Astrocyte (in vitro differentiated cells and primary cell): ENCODE results near the gene TBCA. TPM values are rescaled to one million over a fixed set of nuclear protein-coding genes. Genes with fewer than 3 reads are reported as not detected.

ENCODE experiments used
- DNase-seq: peaks from one replicate; pipeline ENCODE4 v3.0.0-alpha.2; 2010; ENCODE audit warnings: low read depth
- FAIRE-seq: peaks from 2 replicates; lab custom pipeline; 2011; peaks lifted over from hg19 to GRCh38; lab: Jason Lieb, UNC
- H2AFZ ChIP-seq: 2 replicates; pipeline ENCODE4 v1.6.0; 2012; ENCODE audit warnings: low read depth, low read length, inconsistent platforms
- H3K27ac ChIP-seq: 2 replicates; pipeline ENCODE4 v1.5.1; 2011; ENCODE audit warnings: low read depth, low read length, inconsistent platforms
- H3K27me3 ChIP-seq: 2 replicates; pipeline ENCODE4 v1.6.0; 2011; ENCODE audit warnings: low read length, inconsistent platforms; ENCODE audit not compliant: insufficient read depth
- H3K36me3 ChIP-seq: 2 replicates; pipeline ENCODE4 v1.5.1; 2011; ENCODE audit warnings: low read length, inconsistent platforms; ENCODE audit not compliant: insufficient read depth
- H3K4me1 ChIP-seq: 2 replicates; pipeline ENCODE4 v1.5.1; 2011; ENCODE audit warnings: low read length, inconsistent platforms; ENCODE audit not compliant: insufficient read depth
- H3K4me2 ChIP-seq: 2 replicates; pipeline ENCODE4 v1.6.0; 2012; ENCODE audit warnings: low read length, inconsistent platforms
- H3K4me3 ChIP-seq: 2 replicates; pipeline ENCODE4 v1.5.1; 2011; ENCODE audit warnings: low read depth, mild to moderate bottlenecking, low read length, inconsistent platforms; ENCODE audit not compliant: insufficient read depth
- H3K79me2 ChIP-seq: 2 replicates; pipeline ENCODE4 v1.6.0; 2012; ENCODE audit warnings: mild to moderate bottlenecking, low read length, inconsistent platforms; ENCODE audit not compliant: insufficient read depth
- H3K9ac ChIP-seq: 2 replicates; pipeline ENCODE4 v1.6.0; 2012; ENCODE audit warnings: mild to moderate bottlenecking, low read length, inconsistent platforms
- H3K9me3 ChIP-seq: 2 replicates; pipeline ENCODE4 v1.5.1; 2012; ENCODE audit warnings: low read depth, mild to moderate bottlenecking, low read length, inconsistent platforms; ENCODE audit not compliant: insufficient read depth
- H4K20me1 ChIP-seq: 2 replicates; pipeline ENCODE4 v1.6.0; 2012; ENCODE audit warnings: low read length, inconsistent platforms; ENCODE audit not compliant: insufficient read depth
- H3K27ac Mint-ChIP-seq: one replicate; pipeline ENCODE4 v1.8.0; 2021; ENCODE audit warnings: mild to moderate bottlenecking, mixed read lengths; ENCODE audit not compliant: unreplicated experiment
- H3K27me3 Mint-ChIP-seq: one replicate; pipeline ENCODE4 v1.8.0; 2021; ENCODE audit warnings: low read depth, mixed read lengths; ENCODE audit not compliant: unreplicated experiment
- H3K36me3 Mint-ChIP-seq: one replicate; pipeline ENCODE4 v1.8.0; 2021; ENCODE audit warnings: low read depth, mixed read lengths; ENCODE audit not compliant: unreplicated experiment
- H3K4me1 Mint-ChIP-seq: one replicate; pipeline ENCODE4 v1.8.0; 2021; ENCODE audit warnings: low read depth, mixed read lengths; ENCODE audit not compliant: unreplicated experiment
- H3K4me3 Mint-ChIP-seq: one replicate; pipeline ENCODE4 v1.8.0; 2021; ENCODE audit warnings: mild to moderate bottlenecking, moderate library complexity, mixed read lengths; ENCODE audit not compliant: unreplicated experiment
- H3K9me3 Mint-ChIP-seq: one replicate; pipeline ENCODE4 v1.8.0; 2021; ENCODE audit warnings: mild to moderate bottlenecking, mixed read lengths; ENCODE audit not compliant: unreplicated experiment
- EZH2 ChIP-seq: IDR thresholded peaks from 2 replicates; pipeline ENCODE4 v1.6.1; 2012; ENCODE audit warnings: mild to moderate bottlenecking, low read length, inconsistent platforms; ENCODE audit not compliant: insufficient read depth
- total RNA-seq: library from RNA; stranded (reverse); gene quantifications from 2 replicates; pipeline ENCODE4 v1.2.1, GENCODE V29; 2021
- TF ChIP-seq, protein P1 (sequence below): IDR thresholded peaks from 2 replicates; pipeline ENCODE4 v1.5.1; 2011; ENCODE audit warnings: low read depth, mild to moderate bottlenecking, inconsistent platforms, low read length, moderate library complexity; ENCODE audit not compliant: insufficient read depth

TBCA gene
- total RNA-seq, 1 donor from 2014 or later: 207 TPM

DNA sequence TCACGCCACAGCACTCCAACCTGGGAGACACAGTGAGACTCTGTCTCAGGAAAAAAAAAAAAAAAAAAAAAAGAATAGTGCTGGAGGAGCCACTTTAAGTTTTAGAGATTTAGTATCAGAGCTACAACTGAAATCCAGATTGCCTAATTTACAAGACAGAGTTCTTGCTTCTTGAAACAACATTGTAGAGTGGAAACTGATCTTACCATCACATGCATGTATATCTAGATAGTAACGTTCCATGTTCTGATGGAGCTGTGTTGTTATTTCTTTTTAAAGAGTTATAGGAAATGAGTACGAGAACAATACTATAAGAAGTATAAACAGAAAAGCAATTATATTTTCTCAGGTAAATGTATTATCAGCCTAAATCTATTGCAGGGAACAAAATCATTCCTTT lies 48.9 kb downstream of the TBCA start:
- Histone ChIP-seq H3K79me2 (peaks cover 92% of the 10 kb centered on the region), H2AFZ (no peak overlapping the region), H3K9me3 (no peaks in the 10 kb centered on the region), H3K4me2 (no peak overlapping the region), H3K4me3 (no peak overlapping the region), H3K36me3 (no peaks in the 10 kb centered on the region), H3K4me1 (no peaks in the 10 kb centered on the region), H3K27ac (no peak overlapping the region), H3K9ac (no peak overlapping the region), H3K27me3 (no peaks in the 10 kb centered on the region), H4K20me1 (peaks cover 51% of the 10 kb centered on the region)
- Mint-ChIP-seq H3K4me3 (no peak overlapping the region), H3K9me3 (no peaks in the 10 kb centered on the region), H3K4me1 (no peaks in the 10 kb centered on the region), H3K27me3 (no peaks in the 10 kb centered on the region), H3K27ac (no peak overlapping the region), H3K36me3 (peaks cover 2% of the 10 kb centered on the region)
- DNase-seq (no peak), FAIRE-seq (no peak)
- TF ChIP-seq, protein P1, sequence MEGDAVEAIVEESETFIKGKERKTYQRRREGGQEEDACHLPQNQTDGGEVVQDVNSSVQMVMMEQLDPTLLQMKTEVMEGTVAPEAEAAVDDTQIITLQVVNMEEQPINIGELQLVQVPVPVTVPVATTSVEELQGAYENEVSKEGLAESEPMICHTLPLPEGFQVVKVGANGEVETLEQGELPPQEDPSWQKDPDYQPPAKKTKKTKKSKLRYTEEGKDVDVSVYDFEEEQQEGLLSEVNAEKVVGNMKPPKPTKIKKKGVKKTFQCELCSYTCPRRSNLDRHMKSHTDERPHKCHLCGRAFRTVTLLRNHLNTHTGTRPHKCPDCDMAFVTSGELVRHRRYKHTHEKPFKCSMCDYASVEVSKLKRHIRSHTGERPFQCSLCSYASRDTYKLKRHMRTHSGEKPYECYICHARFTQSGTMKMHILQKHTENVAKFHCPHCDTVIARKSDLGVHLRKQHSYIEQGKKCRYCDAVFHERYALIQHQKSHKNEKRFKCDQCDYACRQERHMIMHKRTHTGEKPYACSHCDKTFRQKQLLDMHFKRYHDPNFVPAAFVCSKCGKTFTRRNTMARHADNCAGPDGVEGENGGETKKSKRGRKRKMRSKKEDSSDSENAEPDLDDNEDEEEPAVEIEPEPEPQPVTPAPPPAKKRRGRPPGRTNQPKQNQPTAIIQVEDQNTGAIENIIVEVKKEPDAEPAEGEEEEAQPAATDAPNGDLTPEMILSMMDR: no peak
- no peak for TF ChIP-seq EZH2

DNA sequence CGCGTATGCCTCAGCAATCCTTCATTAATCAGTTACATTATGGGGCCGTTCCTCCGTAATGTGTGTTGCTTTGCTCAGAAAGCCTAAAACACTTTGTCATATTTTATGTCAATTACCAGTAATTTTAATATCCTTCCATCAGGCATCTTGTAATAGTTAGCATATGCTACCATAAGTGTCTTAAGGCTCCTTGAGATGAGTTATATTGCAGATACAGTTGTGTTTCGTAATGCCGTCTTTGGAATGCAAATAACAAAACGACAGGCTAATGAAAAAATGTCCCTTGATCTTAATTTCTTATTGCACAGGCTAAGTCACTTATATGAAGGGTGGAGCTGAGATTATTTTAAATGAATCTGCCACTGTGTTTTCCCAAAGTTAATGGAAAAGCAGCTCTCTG lies 50.5 kb downstream of the TBCA start:
- no peaks in the 10 kb centered on the region for H3K9me3 ChIP-seq
- Mint-ChIP-seq H3K4me3 (no peak overlapping the region), H3K9me3 (no peaks in the 10 kb centered on the region), H3K27me3 (no peaks in the 10 kb centered on the region), H3K36me3 (peaks cover 2% of the 10 kb centered on the region), H3K4me1 (no peaks in the 10 kb centered on the region), H3K27ac (no peak overlapping the region)
- H3K4me2 ChIP-seq: no peak overlapping the region
- TF ChIP-seq EZH2: no peak
- TF ChIP-seq, protein P1: no peak
- peaks cover 93% of the 10 kb centered on the region for H3K79me2 ChIP-seq
- H4K20me1 ChIP-seq: peaks cover 44% of the 10 kb centered on the region
- FAIRE-seq: no peak
- no peak overlapping the region for H2AFZ ChIP-seq
- no peak overlapping the region for H3K4me3 ChIP-seq
- no peak overlapping the region for H3K9ac ChIP-seq
- no peaks in the 10 kb centered on the region for H3K27me3 ChIP-seq
- no peaks in the 10 kb centered on the region for H3K36me3 ChIP-seq
- no peak for DNase-seq
- no peak overlapping the region for H3K27ac ChIP-seq
- H3K4me1 ChIP-seq: no peaks in the 10 kb centered on the region

DNA sequence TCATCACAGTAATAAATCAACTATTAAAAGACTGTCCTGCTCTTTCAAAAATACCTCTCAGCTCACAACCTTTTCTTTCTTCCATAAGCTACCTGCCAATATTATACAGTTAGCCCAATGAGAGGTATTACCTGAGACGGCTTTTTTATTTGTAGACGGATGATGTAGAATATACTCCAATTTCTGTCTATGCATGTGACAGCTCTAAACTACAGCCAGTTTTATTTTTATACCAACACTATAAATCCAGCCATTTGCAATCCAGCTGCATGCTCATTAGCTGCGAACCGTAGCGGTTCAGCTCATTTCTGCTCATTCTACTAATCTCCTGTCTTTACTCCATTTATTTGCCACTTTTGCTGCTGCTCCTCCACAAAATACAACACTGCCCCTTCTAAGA lies 51.2 kb downstream of the TBCA start:
- no peak overlapping the region for H3K27ac ChIP-seq
- peaks cover 92% of the 10 kb centered on the region for H3K79me2 ChIP-seq
- peaks cover 40% of the 10 kb centered on the region for H4K20me1 ChIP-seq
- no peaks in the 10 kb centered on the region for H3K9me3 ChIP-seq
- H3K4me3 ChIP-seq: no peak overlapping the region
- DNase-seq: no peak
- Mint-ChIP-seq H3K9me3 (no peaks in the 10 kb centered on the region), H3K4me1 (no peaks in the 10 kb centered on the region), H3K27ac (no peak overlapping the region), H3K27me3 (no peaks in the 10 kb centered on the region), H3K4me3 (no peak overlapping the region), H3K36me3 (peaks cover 2% of the 10 kb centered on the region)
- H3K9ac ChIP-seq: no peak overlapping the region
- H3K4me2 ChIP-seq: no peak overlapping the region
- no peaks in the 10 kb centered on the region for H3K27me3 ChIP-seq
- H2AFZ ChIP-seq: no peak overlapping the region
- TF ChIP-seq, protein P1: no peak
- no peak for TF ChIP-seq EZH2
- no peaks in the 10 kb centered on the region for H3K36me3 ChIP-seq
- H3K4me1 ChIP-seq: no peaks in the 10 kb centered on the region
- no peak for FAIRE-seq
